Endothelial cell (in vitro differentiated cells): ENCODE results near the gene BLID. TPM values are rescaled to one million over a fixed set of nuclear protein-coding genes. Genes with fewer than 3 reads are reported as not detected.

Source experiments
- DNase-seq: peaks from one replicate; pipeline ENCODE4 v3.0.0; 2021; ENCODE audit warnings: low spot score
- H3K27ac Mint-ChIP-seq: one replicate; pipeline ENCODE4 v1.8.0; 2021; ENCODE audit warnings: mixed read lengths, inconsistent platforms; ENCODE audit not compliant: unreplicated experiment
- H3K27me3 Mint-ChIP-seq: one replicate; pipeline ENCODE4 v1.8.0; 2021; ENCODE audit warnings: mild to moderate bottlenecking, moderate library complexity, mixed read lengths, inconsistent platforms; ENCODE audit not compliant: unreplicated experiment
- H3K36me3 Mint-ChIP-seq: one replicate; pipeline ENCODE4 v1.8.0; 2021; ENCODE audit warnings: mild to moderate bottlenecking, low read depth, mixed read lengths, inconsistent platforms; ENCODE audit not compliant: unreplicated experiment
- H3K4me1 Mint-ChIP-seq: one replicate; pipeline ENCODE4 v1.8.0; 2021; ENCODE audit warnings: mild to moderate bottlenecking, mixed read lengths, inconsistent platforms; ENCODE audit not compliant: unreplicated experiment
- H3K4me3 Mint-ChIP-seq: one replicate; pipeline ENCODE4 v1.8.0; 2021; ENCODE audit warnings: mild to moderate bottlenecking, mixed read lengths, inconsistent platforms; ENCODE audit not compliant: unreplicated experiment
- H3K9me3 Mint-ChIP-seq: one replicate; pipeline ENCODE4 v1.8.0; 2021; ENCODE audit warnings: mixed read lengths, inconsistent platforms; ENCODE audit not compliant: unreplicated experiment
- CTCF ChIP-seq: fragments of 200-600 bp; sonication (generic); IDR thresholded peaks from one replicate; pipeline ENCODE4 v1.5.0; 2021; ENCODE audit warnings: antibody characterized with exemption; ENCODE audit not compliant: unreplicated experiment
- total RNA-seq: library from RNA; stranded (reverse); fragmentation: NEBNext Ultra II Directional; extraction: Animal tissue kit (Norgen Biotek cat#: 25700); gene quantifications from one replicate; pipeline ENCODE4 v1.2.1, GENCODE V29; 2021; ENCODE audit not compliant: unreplicated experiment

BLID gene
- total RNA-seq, 1 donor from 2014 or later = not detected

GRCh38 chr11:122159861-122160260 lies 43.8 kb upstream of the BLID start:
- Mint-ChIP-seq H3K9me3 (no peaks in the 10 kb centered on the region), H3K4me3 (no peak overlapping the region), H3K27me3 (no peaks in the 10 kb centered on the region), H3K27ac (no peak overlapping the region), H3K36me3 (no peaks in the 10 kb centered on the region), H3K4me1 (peaks cover 10% of the 10 kb centered on the region)
- DNase-seq = no peak
- TF ChIP-seq CTCF = no peak

GRCh38 chr11:122159173-122159721 lies 43.2 kb upstream of the BLID start:
- Mint-ChIP-seq H3K27me3 (no peaks in the 10 kb centered on the region), H3K27ac (no peak overlapping the region), H3K4me3 (no peak overlapping the region), H3K9me3 (no peaks in the 10 kb centered on the region), H3K4me1 (peaks cover 10% of the 10 kb centered on the region), H3K36me3 (no peaks in the 10 kb centered on the region)
- no peak for DNase-seq
- no peak for TF ChIP-seq CTCF

- Mint-ChIP-seq H3K4me3 (no peak overlapping the region), H3K4me1 (peaks cover 11% of the 10 kb centered on the region), H3K36me3 (no peaks in the 10 kb centered on the region), H3K27ac (no peak overlapping the region), H3K9me3 (no peaks in the 10 kb centered on the region), H3K27me3 (no peaks in the 10 kb centered on the region)
- TF ChIP-seq CTCF = no peak
- DNase-seq = no peak
Observed at GRCh38 chr11:122158171-122158570, 42.2 kb upstream of the BLID start.

GRCh38 chr11:122157653-122158161 lies 41.7 kb upstream of the BLID start:
- DNase-seq = no peak
- H3K4me3 Mint-ChIP-seq = no peak overlapping the region
- H3K27ac Mint-ChIP-seq = no peak overlapping the region
- peaks cover 11% of the 10 kb centered on the region for H3K4me1 Mint-ChIP-seq
- no peaks in the 10 kb centered on the region for H3K27me3 Mint-ChIP-seq
- no peak for TF ChIP-seq CTCF
- H3K9me3 Mint-ChIP-seq = no peaks in the 10 kb centered on the region
- H3K36me3 Mint-ChIP-seq = no peaks in the 10 kb centered on the region

GRCh38 chr11:122156940-122157382 lies 40.9 kb upstream of the BLID start:
- Mint-ChIP-seq H3K9me3 (no peaks in the 10 kb centered on the region), H3K36me3 (no peaks in the 10 kb centered on the region), H3K27ac (no peak overlapping the region), H3K27me3 (no peaks in the 10 kb centered on the region), H3K4me3 (no peak overlapping the region), H3K4me1 (peaks cover 11% of the 10 kb centered on the region)
- no peak for DNase-seq
- no peak for TF ChIP-seq CTCF
